Hepatocyte (in vitro differentiated cells): ENCODE measurements around the gene RGS3. TPM values are rescaled to one million over a fixed set of nuclear protein-coding genes. Genes with fewer than 3 reads are reported as not detected.

Experiments used
- DNase-seq: peaks from one replicate; pipeline ENCODE4 v3.0.0-alpha.2; 2016; ENCODE audit warnings: low spot score
- H2AFZ ChIP-seq: fragments of 200-600 bp; sonication (generic); 2 replicates; pipeline ENCODE4 v1.6.0; 2016; ENCODE audit warnings: antibody characterized with exemption, mild to moderate bottlenecking
- H3K27ac ChIP-seq: fragments of 200-600 bp; sonication (generic); 2 replicates; pipeline ENCODE4 v1.5.1; 2016; ENCODE audit warnings: mild to moderate bottlenecking
- H3K27me3 ChIP-seq: fragments of 200-600 bp; sonication (generic); 2 replicates; pipeline ENCODE4 v1.6.1; 2016
- H3K36me3 ChIP-seq: fragments of 200-600 bp; sonication (generic); replicated peaks from 2 replicates; pipeline ENCODE4 v1.5.1; 2016; ENCODE audit warnings: low read depth; ENCODE audit not compliant: insufficient read depth
- H3K4me1 ChIP-seq: fragments of 200-600 bp; sonication (generic); 2 replicates; pipeline ENCODE4 v1.5.1; 2016; ENCODE audit warnings: mild to moderate bottlenecking, moderate library complexity; ENCODE audit not compliant: insufficient read depth
- H3K4me2 ChIP-seq: fragments of 200-600 bp; sonication (generic); 2 replicates; pipeline ENCODE4 v1.6.0; 2016
- H3K4me3 ChIP-seq: fragments of 200-600 bp; sonication (generic); 2 replicates; pipeline ENCODE4 v1.5.1; 2016; ENCODE audit warnings: mild to moderate bottlenecking
- H3K79me2 ChIP-seq: fragments of 200-600 bp; sonication (generic); 2 replicates; pipeline ENCODE4 v1.6.0; 2017; ENCODE audit warnings: mild to moderate bottlenecking
- H3K9me2 ChIP-seq: fragments of 200-600 bp; sonication (generic); replicated peaks from 2 replicates; pipeline ENCODE4 v1.6.0; 2017; ENCODE audit warnings: mild to moderate bottlenecking; ENCODE audit not compliant: insufficient read depth
- H3K9me3 ChIP-seq: fragments of 200-600 bp; sonication (generic); 2 replicates; pipeline ENCODE4 v1.5.1; 2016; ENCODE audit warnings: low read depth, mild to moderate bottlenecking
- H4K20me1 ChIP-seq: fragments of 200-600 bp; sonication (generic); 2 replicates; pipeline ENCODE4 v1.6.0; 2016; ENCODE audit warnings: mild to moderate bottlenecking; ENCODE audit not compliant: insufficient read depth, poor library complexity, severe bottlenecking
- CTCF ChIP-seq: fragments of 200-600 bp; sonication (generic); IDR thresholded peaks from 2 replicates; pipeline ENCODE4 v1.5.1; 2016; ENCODE audit warnings: antibody characterized with exemption, mild to moderate bottlenecking; ENCODE audit not compliant: poor library complexity
- EZH2 ChIP-seq: fragments of 200-600 bp; sonication (generic); IDR thresholded peaks from 2 replicates; pipeline ENCODE4 v1.6.1; 2016; ENCODE audit warnings: antibody characterized with exemption, mild to moderate bottlenecking, borderline replicate concordance
- EZH2phosphoT487 ChIP-seq: fragments of 200-600 bp; sonication (generic); IDR thresholded peaks from one replicate; pipeline ENCODE4 v1.6.1; 2018; ENCODE audit warnings: antibody characterized with exemption, mild to moderate bottlenecking, low read depth, moderate library complexity; ENCODE audit not compliant: unreplicated experiment, severe bottlenecking
- WGBS: methylation state at CpG from one replicate; pipeline ENCODE4 v1.1.6; 2016; ENCODE audit warnings: low lambda C conversion rate; ENCODE audit errors: missing lambda C conversion rate; 5-methylcytosine and 5-hydroxymethylcytosine counted together
- polyA plus RNA-seq: library from polyadenylated mRNA; unstranded; fragments of >200 nt; fragmentation: Nextera tagmentation; extraction: Ambion mirVana; gene quantifications from 2 replicates; pipeline ENCODE4 v1.2.1, GENCODE V29; 2016
- total RNA-seq: library from RNA; depleted of rRNA; stranded (reverse); fragments of >200 nt; gene quantifications from 2 replicates; pipeline ENCODE4 v1.2.3, GENCODE V29; 2014

The RGS3 gene
- total and polyA plus RNA-seq, 2 experiments from 2014 or later, result 48.0 to 62.7 TPM

GRCh38 chr9:113506090-113506589 is 42.6 kb downstream of the RGS3 start:
- Histone ChIP-seq H3K4me1 (peaks cover 22% of the 10 kb centered on the region), H3K9me3 (no peaks in the 10 kb centered on the region), H3K27me3 (no peaks in the 10 kb centered on the region), H3K9me2 (no peaks in the 10 kb centered on the region), H4K20me1 (no peaks in the 10 kb centered on the region), H3K4me2 (no peak overlapping the region), H3K27ac (no peak overlapping the region), H3K79me2 (no peaks in the 10 kb centered on the region), H3K4me3 (no peak overlapping the region), H2AFZ (no peak overlapping the region), H3K36me3 (no peaks in the 10 kb centered on the region)
- no peak for DNase-seq
- WGBS, result 81% methylated on average over 9 of the region's 9 CpGs
- TF ChIP-seq EZH2phosphoT487, result no peak
- no peak for TF ChIP-seq CTCF
- TF ChIP-seq EZH2, result no peak

- Histone ChIP-seq H3K27me3 (no peaks in the 10 kb centered on the region), H3K4me3 (no peak overlapping the region), H2AFZ (no peak overlapping the region), H4K20me1 (no peaks in the 10 kb centered on the region), H3K9me3 (no peaks in the 10 kb centered on the region), H3K36me3 (no peaks in the 10 kb centered on the region), H3K9me2 (no peaks in the 10 kb centered on the region), H3K27ac (no peak overlapping the region), H3K4me2 (no peak overlapping the region), H3K79me2 (no peaks in the 10 kb centered on the region), H3K4me1 (peaks cover 22% of the 10 kb centered on the region)
- 95% methylated on average over 18 of the region's 19 CpGs for whole genome bisulfite sequencing
- DNase-seq, result no peak
- TF ChIP-seq EZH2, result no peak
- TF ChIP-seq CTCF, result no peak
- TF ChIP-seq EZH2phosphoT487, result no peak
Observed at GRCh38 chr9:113507256-113507655, 43.7 kb downstream of the RGS3 start.

GRCh38 chr9:113508111-113508749 is 44.7 kb downstream of the RGS3 start:
- no peak overlapping the region for H3K4me2 ChIP-seq
- no peaks in the 10 kb centered on the region for H3K79me2 ChIP-seq
- no peak overlapping the region for H2AFZ ChIP-seq
- peak overlapping the region; percentile 43 for H3K27ac ChIP-seq
- no peak overlapping the region for H3K4me3 ChIP-seq
- no peaks in the 10 kb centered on the region for H3K36me3 ChIP-seq
- H3K4me1 ChIP-seq, result peaks cover 22% of the 10 kb centered on the region
- H3K27me3 ChIP-seq, result no peaks in the 10 kb centered on the region
- DNase-seq, result peak; percentile 43
- WGBS, result 87% methylated on average over 10 of the region's 10 CpGs
- no peaks in the 10 kb centered on the region for H4K20me1 ChIP-seq
- TF ChIP-seq EZH2, result no peak
- TF ChIP-seq EZH2phosphoT487, result no peak
- TF ChIP-seq CTCF, result peak; percentile 12
- no peaks in the 10 kb centered on the region for H3K9me3 ChIP-seq
- no peaks in the 10 kb centered on the region for H3K9me2 ChIP-seq

- H3K9me2 ChIP-seq, result no peaks in the 10 kb centered on the region
- no peaks in the 10 kb centered on the region for H3K27me3 ChIP-seq
- no peaks in the 10 kb centered on the region for H3K79me2 ChIP-seq
- 90% methylated on average over 7 of the region's 7 CpGs for WGBS
- no peaks in the 10 kb centered on the region for H3K36me3 ChIP-seq
- no peaks in the 10 kb centered on the region for H3K9me3 ChIP-seq
- no peak for TF ChIP-seq EZH2
- no peak for TF ChIP-seq EZH2phosphoT487
- no peak for TF ChIP-seq CTCF
- no peak overlapping the region for H3K4me3 ChIP-seq
- H3K27ac ChIP-seq, result no peak overlapping the region
- DNase-seq, result no peak
- H4K20me1 ChIP-seq, result no peaks in the 10 kb centered on the region
- no peak overlapping the region for H2AFZ ChIP-seq
- peaks cover 10% of the 10 kb centered on the region for H3K4me1 ChIP-seq
- H3K4me2 ChIP-seq, result no peak overlapping the region
Observed at GRCh38 chr9:113509463-113509862, 45.9 kb downstream of the RGS3 start.
